Frontal cortex (tissue), 4 donors: Measurements from ENCODE around the gene ANKRD50. TPM values are rescaled to one million over a fixed set of nuclear protein-coding genes. Genes with fewer than 3 reads are reported as not detected.

Experiments used
- DNase-seq, 2 donors: peaks; one replicate each; pipeline ENCODE4 v3.0.0; 2012; ENCODE audit warnings: low spot score in 2 of 2
- FAIRE-seq: peaks from 2 replicates; lab custom pipeline; 2012; peaks lifted over from hg19 to GRCh38; lab: Jason Lieb, UNC
- total RNA-seq: library from RNA; depleted of rRNA; stranded (reverse); fragments of >200 nt; gene quantifications from one replicate; pipeline ENCODE4 v1.2.3, GENCODE V29; 2014
- donor health status: control.
- donor health status: control.
- donor health status: control.

ANKRD50 gene
- total RNA-seq, 1 donor from 2014 or later = 84.8 TPM

DNA sequence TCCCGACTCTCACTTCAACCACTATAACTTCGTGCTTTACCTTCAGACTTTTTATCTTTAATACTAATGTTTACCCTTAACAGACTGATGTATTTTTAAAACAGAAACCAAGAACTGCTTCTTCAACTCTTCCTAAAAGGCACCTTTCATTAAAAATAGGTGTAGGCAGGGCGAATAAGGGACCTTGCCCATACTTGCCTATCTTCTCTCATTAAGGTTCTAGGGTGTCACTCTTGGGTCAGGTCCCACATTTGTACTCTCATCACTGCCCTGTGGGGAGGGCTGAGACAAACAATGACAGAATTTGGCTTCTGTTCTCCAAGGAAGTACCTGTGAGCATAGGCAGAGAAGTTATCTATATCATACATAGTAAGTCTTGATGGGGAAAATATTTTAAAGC lies 69.7 kb downstream of the ANKRD50 start:
- DNase-seq (no peak), FAIRE-seq (no peak)

DNA sequence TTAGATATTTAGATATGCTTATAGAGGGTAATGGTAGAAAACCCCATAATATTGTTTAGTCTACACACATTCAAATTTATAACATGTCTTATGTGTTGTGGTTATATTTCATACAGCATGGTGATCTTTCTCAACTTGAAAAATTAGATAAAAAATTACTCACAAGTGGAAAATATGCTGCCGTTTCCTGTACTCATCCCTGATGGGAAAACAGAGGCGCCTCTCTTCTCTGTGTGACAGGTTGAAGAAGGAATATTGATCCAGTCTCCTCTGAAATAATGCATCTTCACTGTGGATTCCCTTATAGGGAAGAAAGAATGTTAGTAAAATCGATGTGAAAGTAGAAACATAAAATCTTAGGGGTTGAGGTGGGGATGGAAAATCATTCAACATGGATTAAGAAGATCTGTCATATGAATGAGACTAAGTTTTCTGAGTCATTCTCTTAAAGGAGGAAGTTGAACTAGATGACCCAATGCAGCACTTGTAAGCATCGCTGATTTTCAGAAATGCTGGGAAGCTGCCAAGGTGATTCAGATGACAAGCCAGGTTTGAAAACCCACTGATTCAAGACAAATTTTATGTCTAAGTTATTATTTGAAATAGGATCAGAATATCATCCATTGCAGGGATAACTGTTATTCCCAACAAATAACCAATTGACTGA lies 70.7 kb downstream of the ANKRD50 start:
- FAIRE-seq (no peak), DNase-seq (no peak)

DNA sequence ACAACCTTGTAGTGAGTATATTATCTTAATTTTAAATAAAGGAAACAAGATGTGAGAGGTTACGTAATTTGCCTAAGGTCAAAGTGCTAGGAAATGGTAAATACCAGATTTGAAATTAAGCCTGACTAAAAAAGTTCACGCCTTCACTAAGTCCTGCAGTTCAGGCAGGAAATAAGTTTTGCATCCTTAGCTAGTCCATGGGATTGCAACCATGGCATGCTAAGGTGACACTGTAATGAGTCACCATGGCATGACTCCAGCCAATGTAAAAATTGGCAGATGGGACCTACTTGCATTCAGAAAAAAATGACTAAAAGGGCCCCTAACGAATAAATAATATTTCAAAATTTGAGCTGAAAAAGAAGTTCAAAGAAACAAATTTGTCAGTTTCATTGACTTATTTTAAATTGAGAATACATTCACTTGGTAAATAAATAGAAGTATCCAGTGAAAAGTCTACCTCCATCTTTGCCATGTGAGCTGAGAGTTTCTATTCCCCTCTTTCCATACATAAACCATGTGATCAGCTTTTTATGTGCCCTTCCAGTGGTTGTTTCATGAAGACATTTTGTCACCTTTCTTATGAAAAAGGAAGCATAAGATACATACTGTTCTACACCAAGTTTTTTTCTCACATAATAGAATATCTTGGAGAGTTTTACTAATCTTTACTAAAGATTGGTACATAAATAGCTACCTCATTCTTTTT lies 72.4 kb downstream of the ANKRD50 start:
- FAIRE-seq (no peak), DNase-seq (no peak)

DNA sequence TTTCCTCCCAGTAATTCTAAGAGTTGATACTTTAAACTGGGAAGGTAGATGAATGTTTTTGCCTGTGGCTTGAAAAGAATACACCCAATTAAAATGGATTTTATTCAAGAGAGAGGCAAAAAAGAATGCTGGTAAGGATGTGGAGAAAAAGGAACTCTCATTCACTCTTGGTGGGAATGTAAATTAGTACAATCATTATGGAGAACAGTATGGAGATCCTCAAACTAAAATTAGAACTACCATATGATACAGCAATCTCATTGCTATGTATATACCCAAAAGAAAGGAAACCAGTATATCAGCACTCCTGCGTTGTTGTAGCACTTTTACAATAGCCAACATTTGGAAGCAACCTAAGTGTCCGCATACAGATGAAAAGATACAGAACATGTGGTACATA lies 75.2 kb downstream of the ANKRD50 start:
- FAIRE-seq (no peak), DNase-seq (no peak)

DNA sequence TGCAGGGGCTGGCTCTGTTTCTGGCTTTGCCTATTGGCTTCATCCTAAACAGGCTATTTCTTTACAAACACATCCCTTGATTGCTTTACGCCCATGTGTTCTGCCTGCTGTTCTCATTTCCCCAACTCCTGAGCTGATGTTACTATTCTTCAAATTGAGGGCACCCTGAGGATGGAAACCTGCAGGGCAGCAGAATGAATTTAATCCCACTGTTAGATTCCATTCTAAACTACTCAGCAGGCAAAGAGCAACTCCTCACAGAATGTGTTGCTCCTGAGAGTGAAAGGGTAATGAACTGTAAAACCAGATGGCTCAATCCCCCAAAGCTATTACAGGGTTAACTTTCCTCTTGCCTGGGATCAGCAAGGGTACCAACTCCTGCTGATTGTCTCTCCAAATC lies 75.7 kb downstream of the ANKRD50 start:
- DNase-seq = no peak
- no peak for FAIRE-seq

DNA sequence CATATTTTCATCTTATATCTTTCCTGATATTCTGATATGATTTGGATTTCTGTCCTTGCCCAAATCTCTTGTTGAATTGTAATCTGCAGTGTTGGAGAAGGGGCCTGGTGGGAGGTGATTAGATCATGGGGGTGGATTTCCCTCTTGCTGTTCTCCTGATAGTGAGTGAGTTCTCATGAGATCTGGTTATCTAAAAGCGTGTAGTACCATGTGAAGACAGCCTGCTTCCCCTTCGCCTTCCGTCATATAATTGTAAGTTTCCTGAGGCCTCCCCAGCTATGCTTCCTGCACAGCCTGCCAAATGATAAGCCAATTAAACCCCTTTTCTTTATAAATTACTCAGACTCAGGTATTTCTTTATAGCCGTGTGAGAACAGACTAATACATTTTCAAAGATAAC lies 77.2 kb downstream of the ANKRD50 start:
- FAIRE-seq (no peak), DNase-seq (no peak)

DNA sequence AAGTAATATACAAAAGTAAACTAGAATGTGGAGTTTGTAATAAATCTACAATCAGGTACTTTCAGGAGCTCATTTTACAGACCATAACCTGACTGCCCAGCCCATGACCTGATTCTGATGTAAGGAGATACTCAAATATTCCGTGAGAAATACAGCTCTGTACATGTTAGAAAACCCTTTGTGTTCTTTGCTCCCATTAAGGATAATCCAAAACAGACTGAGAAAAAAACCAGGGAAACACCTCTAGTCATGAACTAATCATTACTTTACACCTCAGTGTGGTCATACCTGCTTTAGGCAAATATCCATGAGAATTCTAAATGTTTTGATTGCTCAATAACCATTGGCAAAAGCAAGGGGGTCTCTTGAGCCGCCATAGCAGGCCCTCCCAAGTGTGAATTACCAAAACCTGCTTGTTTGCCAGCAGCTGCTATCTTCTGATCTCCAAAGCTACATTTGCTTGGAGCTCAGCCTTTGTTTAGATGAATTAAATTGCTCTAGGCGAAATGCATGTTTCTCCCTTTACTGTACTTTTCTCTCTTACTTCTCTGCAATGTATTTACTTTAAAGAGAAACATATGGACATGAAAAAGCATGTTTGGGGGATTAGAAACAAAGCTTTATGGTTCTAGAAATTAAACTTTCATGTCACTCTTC lies 79.1 kb downstream of the ANKRD50 start:
- DNase-seq (no peak), FAIRE-seq (no peak)

DNA sequence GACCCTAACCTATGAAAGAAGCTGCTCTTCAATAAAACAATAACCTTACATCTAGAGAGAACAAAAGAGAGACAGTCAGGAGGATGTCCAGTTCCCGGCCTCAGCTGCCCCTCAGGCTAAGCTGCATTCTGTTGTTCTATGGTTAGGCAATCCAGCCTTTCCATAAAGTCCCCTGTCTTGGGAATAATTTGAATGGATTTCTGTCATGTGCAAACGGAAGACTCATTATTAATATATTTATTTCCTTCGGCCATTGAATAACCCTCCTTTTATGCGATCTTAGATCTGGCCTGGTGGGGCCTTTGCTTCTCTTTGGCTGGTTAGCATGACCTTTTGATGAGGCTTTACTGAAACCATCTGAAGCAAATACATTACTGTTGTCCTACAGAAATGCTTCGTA lies 80.1 kb downstream of the ANKRD50 start:
- FAIRE-seq (no peak), DNase-seq (no peak)

DNA sequence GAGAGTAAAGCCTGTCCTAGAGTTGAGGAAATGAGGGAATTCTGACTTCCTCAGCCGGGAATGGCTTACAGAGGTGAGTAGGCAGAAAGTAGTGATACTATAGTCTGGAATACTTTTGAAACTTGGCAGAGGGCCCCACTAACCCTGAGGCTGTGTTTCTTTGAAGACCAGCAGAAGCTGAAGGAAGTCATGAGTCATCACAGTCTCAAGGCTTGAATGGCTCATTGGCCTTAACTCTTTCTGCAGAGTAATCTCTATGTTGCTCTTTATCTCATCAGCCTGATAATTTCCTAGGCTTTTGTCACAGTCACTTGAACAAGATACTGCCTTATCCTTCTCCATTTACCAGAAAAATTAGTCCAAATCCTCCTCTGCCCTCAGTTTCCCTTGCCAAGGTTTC lies 80.8 kb downstream of the ANKRD50 start:
- no peak for DNase-seq
- FAIRE-seq = no peak

DNA sequence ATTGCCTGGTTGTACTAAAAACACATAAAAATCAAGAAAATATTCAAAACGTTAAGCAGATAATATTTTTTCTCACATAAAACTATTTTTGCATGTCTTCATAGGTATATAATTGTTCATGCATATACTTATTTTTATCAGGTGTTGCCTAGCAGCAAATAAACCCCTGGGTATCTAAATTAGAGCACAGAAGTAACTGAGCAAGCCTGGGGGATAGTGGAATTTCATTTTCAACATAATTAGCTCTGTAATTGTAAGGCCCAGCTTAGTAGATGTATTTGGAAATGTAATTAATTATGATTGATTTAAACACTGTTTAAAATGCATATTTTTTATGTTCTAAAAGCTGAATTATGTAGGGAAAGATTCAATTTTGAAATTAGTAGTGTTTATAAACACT lies 82.9 kb downstream of the ANKRD50 start:
- FAIRE-seq (no peak), DNase-seq (no peak)
